SHP77 (cell line): Measurements from ENCODE around the gene AFG3L2.

Experiments
- DNase-seq, 2 experiments: peaks; one replicate each; lab custom pipeline; 2025; lab: John Stamatoyannopoulos, UW

AFG3L2 gene

GRCh38 chr18:12361770-12362378 lies 15.2 kb downstream of the AFG3L2 start:
- no peak for DNase-seq

GRCh38 chr18:12359515-12359927 lies 17.5 kb downstream of the AFG3L2 start:
- DNase-seq, result no peak

- DNase-seq, result no peak
Observed at GRCh38 chr18:12352188-12352587, 24.8 kb downstream of the AFG3L2 start.

- DNase-seq, result no peak
Observed at GRCh38 chr18:12347895-12348294, 29.1 kb downstream of the AFG3L2 start.

- no peak for DNase-seq
Observed at GRCh38 chr18:12346240-12346565, 30.8 kb downstream of the AFG3L2 start.

- no peak for DNase-seq
Observed at GRCh38 chr18:12345491-12346239, 31.4 kb downstream of the AFG3L2 start.

- DNase-seq, result no peak
Observed at GRCh38 chr18:12342661-12343060, 34.4 kb downstream of the AFG3L2 start.

- no peak for DNase-seq
Observed at GRCh38 chr18:12340945-12341660, 35.9 kb downstream of the AFG3L2 start.

GRCh38 chr18:12338382-12338781 lies 38.6 kb downstream of the AFG3L2 start:
- no peak for DNase-seq

- no peak for DNase-seq
Observed at GRCh38 chr18:12336887-12337286, 40.1 kb downstream of the AFG3L2 start.

GRCh38 chr18:12336171-12336613 lies 40.8 kb downstream of the AFG3L2 start:
- no peak for DNase-seq

GRCh38 chr18:12335503-12335902 lies 41.5 kb downstream of the AFG3L2 start:
- no peak for DNase-seq

GRCh38 chr18:12334863-12335262 lies 42.2 kb downstream of the AFG3L2 start:
- no peak for DNase-seq

GRCh38 chr18:12334366-12334808 lies 42.6 kb downstream of the AFG3L2 start:
- DNase-seq, result no peak

- DNase-seq, result no peak
Observed at GRCh38 chr18:12333506-12334290, 43.3 kb downstream of the AFG3L2 start.

GRCh38 chr18:12330766-12331165 lies 46.3 kb downstream of the AFG3L2 start:
- no peak for DNase-seq

- DNase-seq, result no peak
Observed at GRCh38 chr18:12329125-12329698, 47.8 kb downstream of the AFG3L2 start.

GRCh38 chr18:12328179-12328823 lies 48.7 kb downstream of the AFG3L2 start:
- DNase-seq, result no peak

GRCh38 chr18:12327510-12328178 lies 49.4 kb downstream of the AFG3L2 start:
- peak; percentile 74 to 77 for DNase-seq

GRCh38 chr18:12326711-12327460 lies 50.1 kb downstream of the AFG3L2 start:
- no peak for DNase-seq
